Liver (tissue), 9 donors: ENCODE measurements around the gene AHRR. TPM values are rescaled to one million over a fixed set of nuclear protein-coding genes. Genes with fewer than 3 reads are reported as not detected.

Experiments used
- DNase-seq: peaks from one replicate; pipeline ENCODE4 v3.0.0-alpha.2; 2017; ENCODE audit warnings: low spot score
- H3K27ac ChIP-seq, 2 donors: one replicate each; pipeline ENCODE4 v1.7.0; 2013; ENCODE audit warnings: inconsistent platforms in 2 of 2, low read length in 2 of 2, control low read depth in 1 of 2, low read depth in 1 of 2, mild to moderate bottlenecking in 1 of 2
- H3K27me3 ChIP-seq, 4 donors: one replicate each; pipeline versions ENCODE4 v1.6.1 to v1.7.0; 2013; ENCODE audit warnings: low read length in 3 of 4, inconsistent platforms in 1 of 4, mild to moderate bottlenecking in 1 of 4, moderate library complexity in 1 of 4; ENCODE audit not compliant: control insufficient read depth in 4 of 4, insufficient read depth in 4 of 4
- H3K36me3 ChIP-seq, 4 donors: one replicate each; pipeline versions ENCODE4 v1.6.1 to v1.7.0; 2013; ENCODE audit warnings: low read length in 3 of 4, mild to moderate bottlenecking in 3 of 4, low read depth in 1 of 4, moderate library complexity in 1 of 4; ENCODE audit not compliant: control insufficient read depth in 4 of 4, insufficient read depth in 3 of 4
- H3K4me1 ChIP-seq, 4 donors: one replicate each; pipeline versions ENCODE4 v1.6.1 to v1.7.0; 2013; ENCODE audit warnings: low read length in 3 of 4, mild to moderate bottlenecking in 3 of 4, moderate library complexity in 1 of 4; ENCODE audit not compliant: control insufficient read depth in 4 of 4, insufficient read depth in 4 of 4
- H3K4me3 ChIP-seq, 3 donors: one replicate each; pipeline versions ENCODE4 v1.6.1 to v1.7.0; 2013; ENCODE audit warnings: low read length in 3 of 3, control low read depth in 1 of 3, low read depth in 1 of 3, mild to moderate bottlenecking in 1 of 3
- H3K9ac ChIP-seq, 2 donors: one replicate each; pipeline ENCODE4 v1.7.0; 2013; ENCODE audit warnings: low read length in 2 of 2, mild to moderate bottlenecking in 2 of 2, moderate library complexity in 2 of 2, control low read depth in 1 of 2, low read depth in 1 of 2
- H3K9me3 ChIP-seq, 4 donors: one replicate each; pipeline versions ENCODE4 v1.6.1 to v1.7.0; 2013; ENCODE audit warnings: low read length in 3 of 4; ENCODE audit not compliant: control insufficient read depth in 4 of 4
- EGR1 ChIP-seq, 2 donors: IDR thresholded peaks; 2 replicates each; pipeline ENCODE4 v1.6.1; 2016 to 2018; ENCODE audit warnings: antibody characterized with exemption in 2 of 2, low read depth in 2 of 2
- FOXA1 ChIP-seq: IDR thresholded peaks from 2 replicates; pipeline ENCODE4 v1.6.1; 2016; ENCODE audit warnings: antibody characterized with exemption
- FOXA2 ChIP-seq: IDR thresholded peaks from 2 replicates; pipeline ENCODE4 v1.6.1; 2016; ENCODE audit warnings: antibody characterized with exemption
- GABPA ChIP-seq, 2 donors: IDR thresholded peaks in 1 of 2; conservative IDR thresholded peaks in 1 of 2; 2 replicates each; pipeline ENCODE4 v1.6.1; 2016; ENCODE audit warnings: antibody characterized with exemption in 2 of 2, mild to moderate bottlenecking in 1 of 2, moderate library complexity in 1 of 2
- HNF4A ChIP-seq, 2 donors: conservative IDR thresholded peaks; 2 replicates each; pipeline ENCODE4 v1.6.1; 2016; ENCODE audit warnings: antibody characterized with exemption in 2 of 2, mild to moderate bottlenecking in 2 of 2
- HNF4G ChIP-seq: IDR thresholded peaks from 2 replicates; pipeline ENCODE4 v1.6.1; 2016; ENCODE audit warnings: antibody characterized with exemption
- JUND ChIP-seq, 2 donors: IDR thresholded peaks; 2 replicates each; pipeline ENCODE4 v1.6.1; 2016; ENCODE audit warnings: antibody characterized with exemption in 2 of 2
- NR2F2 ChIP-seq: IDR thresholded peaks from 2 replicates; pipeline ENCODE4 v1.6.1; 2016; ENCODE audit warnings: antibody characterized with exemption
- RAD21 ChIP-seq, 2 donors: IDR thresholded peaks; 2 replicates each; pipeline ENCODE4 v1.6.1; 2016; ENCODE audit warnings: antibody characterized with exemption in 2 of 2, mild to moderate bottlenecking in 2 of 2
- RXRA ChIP-seq, 2 donors: IDR thresholded peaks; 2 replicates each; pipeline ENCODE4 v1.6.1; 2017 to 2018; ENCODE audit warnings: antibody characterized with exemption in 2 of 2, mild to moderate bottlenecking in 1 of 2
- SP1 ChIP-seq: IDR thresholded peaks from 2 replicates; pipeline ENCODE4 v1.6.1; 2018; ENCODE audit warnings: antibody characterized with exemption, mild to moderate bottlenecking
- TAF1 ChIP-seq: conservative IDR thresholded peaks from 2 replicates; pipeline ENCODE4 v1.6.1; 2016; ENCODE audit warnings: antibody characterized with exemption, mild to moderate bottlenecking
- YY1 ChIP-seq: IDR thresholded peaks from 2 replicates; pipeline ENCODE4 v1.6.1; 2016; ENCODE audit warnings: antibody characterized with exemption, mild to moderate bottlenecking
- WGBS: extraction: QIAGEN DNeasy Blood & Tissue Kit; methylation state at CpG from one replicate; pipeline ENCODE4 v1.1.7; 2013; 5-methylcytosine and 5-hydroxymethylcytosine counted together
- polyA plus RNA-seq, 2 donors: library from polyadenylated mRNA; stranded (reverse) in 1 of 2; unstranded in 1 of 2; fragments of 200-250 nt in 1 of 2; fragments of >200 nt in 1 of 2; fragmentation: Nextera tagmentation in 1 of 2; extraction: Ambion mirVana in 1 of 2; gene quantifications; one replicate each; pipeline versions ENCODE4 v1.2.1 to v1.2.3, GENCODE V29; 2013 to 2015
- total RNA-seq, 2 donors: library from RNA; depleted of rRNA; stranded (reverse); fragments of >200 nt; gene quantifications; one replicate each; pipeline ENCODE4 v1.2.3, GENCODE V29; 2014
- TF ChIP-seq, protein P1 (sequence below): IDR thresholded peaks from 2 replicates; pipeline ENCODE4 v1.6.1; 2016; ENCODE audit warnings: antibody characterized with exemption
- TF ChIP-seq, protein P2 (sequence below): IDR thresholded peaks from 2 replicates; pipeline ENCODE4 v1.6.1; 2016; ENCODE audit warnings: antibody characterized with exemption, mild to moderate bottlenecking
- TF ChIP-seq, protein P3 (sequence below): IDR thresholded peaks from 2 replicates; pipeline ENCODE4 v1.6.1; 2016; ENCODE audit warnings: antibody characterized with exemption
- donor health status: healthy.
- donor health status: healthy.
- donor health status: healthy.
- donor health status: healthy.
- donor health status: healthy.

The AHRR gene
- total and polyA plus RNA-seq, 4 donors, result 0.15 to 0.47 (median 0.24) TPM

DNA sequence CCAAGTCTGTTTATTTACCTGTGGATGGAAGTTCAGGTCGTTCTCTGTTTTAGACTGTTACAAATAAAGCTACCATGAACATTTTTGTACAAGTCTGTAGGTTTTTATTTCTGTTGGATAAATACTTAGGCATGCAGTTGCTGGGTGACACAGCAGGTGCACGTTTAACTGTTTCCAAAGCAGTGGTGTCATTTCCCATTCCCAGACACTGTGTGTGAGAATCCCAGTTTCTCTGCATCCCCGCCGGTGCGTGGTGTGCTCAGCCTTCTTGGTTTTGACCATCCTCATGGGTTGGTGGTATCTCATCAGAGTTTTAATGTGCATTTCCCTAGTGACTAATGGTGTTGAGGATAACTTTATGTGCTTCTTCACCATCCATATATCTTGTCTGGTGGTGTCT, 27.2 kb downstream of the AHRR start:
- Histone ChIP-seq H3K4me3 (no peak overlapping the region), H3K4me1 (peaks cover 0 to 5% (median 0%) of the 10 kb centered on the region in 4 donors), H3K9me3 (no peaks in the 10 kb centered on the region), H3K36me3 (no peaks in the 10 kb centered on the region), H3K27me3 (no peaks in the 10 kb centered on the region), H3K9ac (no peak overlapping the region), H3K27ac (no peak overlapping the region)
- WGBS, result 72% methylated on average over 5 of the region's 5 CpGs
- TF ChIP-seq FOXA1 (no peak), YY1 (no peak), RXRA (IDR thresholded peaks at IDR 0.05) (no peak)
- DNase-seq, result no peak

DNA sequence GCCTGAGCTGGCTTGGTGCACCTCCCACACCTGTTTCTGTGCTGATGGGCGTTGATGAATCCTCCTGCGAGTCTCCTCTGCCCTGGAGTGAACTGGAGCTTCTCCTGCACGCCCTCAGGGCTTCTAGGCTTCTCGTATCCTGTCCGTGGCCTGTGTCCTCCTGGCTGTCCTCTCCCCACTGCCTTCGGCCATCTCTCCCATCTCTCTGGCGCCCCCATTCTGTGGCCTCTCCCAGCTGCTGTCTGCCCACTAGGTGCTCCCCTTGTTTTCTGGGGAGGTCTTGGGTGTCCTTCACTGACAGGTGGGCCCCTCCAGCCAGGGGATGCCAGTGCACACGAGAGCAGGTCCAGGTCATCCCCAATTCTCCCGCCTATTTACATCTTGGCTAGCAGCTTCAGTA, 28.8 kb downstream of the AHRR start:
- no peak for DNase-seq
- no peaks in the 10 kb centered on the region for H3K27me3 ChIP-seq
- no peaks in the 10 kb centered on the region for H3K36me3 ChIP-seq
- 80% methylated on average over 9 of the region's 9 CpGs for WGBS
- no peak overlapping the region for H3K9ac ChIP-seq
- no peak overlapping the region for H3K27ac ChIP-seq
- H3K4me1 ChIP-seq, result no peaks in the 10 kb centered on the region
- no peak overlapping the region for H3K4me3 ChIP-seq
- no peak for TF ChIP-seq FOXA2
- no peak for TF ChIP-seq SP1
- TF ChIP-seq TAF1, result no peak
- TF ChIP-seq, protein P1, sequence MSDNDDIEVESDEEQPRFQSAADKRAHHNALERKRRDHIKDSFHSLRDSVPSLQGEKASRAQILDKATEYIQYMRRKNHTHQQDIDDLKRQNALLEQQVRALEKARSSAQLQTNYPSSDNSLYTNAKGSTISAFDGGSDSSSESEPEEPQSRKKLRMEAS, result no peak
- no peak for TF ChIP-seq YY1
- TF ChIP-seq HNF4A (conservative IDR thresholded peaks at IDR 0.05), result no peak
- TF ChIP-seq, protein P2, sequence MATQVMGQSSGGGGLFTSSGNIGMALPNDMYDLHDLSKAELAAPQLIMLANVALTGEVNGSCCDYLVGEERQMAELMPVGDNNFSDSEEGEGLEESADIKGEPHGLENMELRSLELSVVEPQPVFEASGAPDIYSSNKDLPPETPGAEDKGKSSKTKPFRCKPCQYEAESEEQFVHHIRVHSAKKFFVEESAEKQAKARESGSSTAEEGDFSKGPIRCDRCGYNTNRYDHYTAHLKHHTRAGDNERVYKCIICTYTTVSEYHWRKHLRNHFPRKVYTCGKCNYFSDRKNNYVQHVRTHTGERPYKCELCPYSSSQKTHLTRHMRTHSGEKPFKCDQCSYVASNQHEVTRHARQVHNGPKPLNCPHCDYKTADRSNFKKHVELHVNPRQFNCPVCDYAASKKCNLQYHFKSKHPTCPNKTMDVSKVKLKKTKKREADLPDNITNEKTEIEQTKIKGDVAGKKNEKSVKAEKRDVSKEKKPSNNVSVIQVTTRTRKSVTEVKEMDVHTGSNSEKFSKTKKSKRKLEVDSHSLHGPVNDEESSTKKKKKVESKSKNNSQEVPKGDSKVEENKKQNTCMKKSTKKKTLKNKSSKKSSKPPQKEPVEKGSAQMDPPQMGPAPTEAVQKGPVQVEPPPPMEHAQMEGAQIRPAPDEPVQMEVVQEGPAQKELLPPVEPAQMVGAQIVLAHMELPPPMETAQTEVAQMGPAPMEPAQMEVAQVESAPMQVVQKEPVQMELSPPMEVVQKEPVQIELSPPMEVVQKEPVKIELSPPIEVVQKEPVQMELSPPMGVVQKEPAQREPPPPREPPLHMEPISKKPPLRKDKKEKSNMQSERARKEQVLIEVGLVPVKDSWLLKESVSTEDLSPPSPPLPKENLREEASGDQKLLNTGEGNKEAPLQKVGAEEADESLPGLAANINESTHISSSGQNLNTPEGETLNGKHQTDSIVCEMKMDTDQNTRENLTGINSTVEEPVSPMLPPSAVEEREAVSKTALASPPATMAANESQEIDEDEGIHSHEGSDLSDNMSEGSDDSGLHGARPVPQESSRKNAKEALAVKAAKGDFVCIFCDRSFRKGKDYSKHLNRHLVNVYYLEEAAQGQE, result no peak
- no peak for TF ChIP-seq RXRA (IDR thresholded peaks at IDR 0.05)
- no peak for TF ChIP-seq EGR1 (IDR thresholded peaks at IDR 0.05; ENCODE audit: low read depth in 2 of 2)
- TF ChIP-seq NR2F2, result no peak
- TF ChIP-seq, protein P3, sequence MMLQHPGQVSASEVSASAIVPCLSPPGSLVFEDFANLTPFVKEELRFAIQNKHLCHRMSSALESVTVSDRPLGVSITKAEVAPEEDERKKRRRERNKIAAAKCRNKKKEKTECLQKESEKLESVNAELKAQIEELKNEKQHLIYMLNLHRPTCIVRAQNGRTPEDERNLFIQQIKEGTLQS, result no peak
- no peak for TF ChIP-seq RAD21 (IDR thresholded peaks at IDR 0.05)
- no peak for TF ChIP-seq JUND (IDR thresholded peaks at IDR 0.05)
- no peak for TF ChIP-seq HNF4G
- TF ChIP-seq FOXA1, result no peak
- TF ChIP-seq GABPA (IDR thresholded peaks at IDR 0.05 in 1 of 2, conservative IDR thresholded peaks at IDR 0.05 in 1 of 2), result no peak
- H3K9me3 ChIP-seq, result no peaks in the 10 kb centered on the region
